ENCODE data around the gene SLC2A9.

Gene SLC2A9

GRCh38 chr4:9942921-9943600 is 78.2 kb downstream of the SLC2A9 start:
- no peak for DNase-seq (ENCODE audit: low read depth, low spot score)
- H3K4me3 ChIP-seq (ENCODE audit: low read length) = no peak overlapping the region

- no peak for DNase-seq (ENCODE audit: low read depth, low spot score)
- H3K4me3 ChIP-seq (ENCODE audit: low read length) = no peak overlapping the region
Observed at GRCh38 chr4:9942139-9942538, 79.2 kb downstream of the SLC2A9 start.

GRCh38 chr4:9940041-9940440 is 81.3 kb downstream of the SLC2A9 start:
- no peak overlapping the region for H3K4me3 ChIP-seq (ENCODE audit: low read length)
- DNase-seq (ENCODE audit: low read depth, low spot score) = no peak

GRCh38 chr4:9938933-9939332 is 82.4 kb downstream of the SLC2A9 start:
- DNase-seq (ENCODE audit: low read depth, low spot score) = no peak
- no peak overlapping the region for H3K4me3 ChIP-seq (ENCODE audit: low read length)

GRCh38 chr4:9937078-9937477 is 84.2 kb downstream of the SLC2A9 start:
- DNase-seq (ENCODE audit: low read depth, low spot score) = no peak
- H3K4me3 ChIP-seq (ENCODE audit: low read length) = no peak overlapping the region

- DNase-seq (ENCODE audit: low read depth, low spot score) = no peak
- no peak overlapping the region for H3K4me3 ChIP-seq (ENCODE audit: low read length)
Observed at GRCh38 chr4:9936129-9936644, 85.1 kb downstream of the SLC2A9 start.

GRCh38 chr4:9933956-9934355 is 87.3 kb downstream of the SLC2A9 start:
- no peak for DNase-seq (ENCODE audit: low read depth, low spot score)

GRCh38 chr4:9933184-9933583 is 88.1 kb downstream of the SLC2A9 start:
- H3K4me3 ChIP-seq (ENCODE audit: low read length) = no peak overlapping the region
- DNase-seq (ENCODE audit: low read depth, low spot score) = no peak

More at GRCh38 chr4:9933956-9934355, 87.3 kb downstream of the SLC2A9 start:
- H3K4me3 ChIP-seq (ENCODE audit: low read length) = no peak overlapping the region

- no peak for DNase-seq (ENCODE audit: low read depth, low spot score)
- no peak overlapping the region for H3K4me3 ChIP-seq (ENCODE audit: low read length)
Observed at GRCh38 chr4:9932771-9933170, 88.5 kb downstream of the SLC2A9 start.

- H3K4me3 ChIP-seq (ENCODE audit: low read length) = no peak overlapping the region
- DNase-seq (ENCODE audit: low read depth, low spot score) = no peak
Observed at GRCh38 chr4:9931146-9931545, 90.2 kb downstream of the SLC2A9 start.

- no peak overlapping the region for H3K4me3 ChIP-seq (ENCODE audit: low read length)
- DNase-seq (ENCODE audit: low read depth, low spot score) = no peak
Observed at GRCh38 chr4:9929111-9929510, 92.2 kb downstream of the SLC2A9 start.

- no peak for DNase-seq (ENCODE audit: low read depth, low spot score)
- H3K4me3 ChIP-seq (ENCODE audit: low read length) = no peak overlapping the region
Observed at GRCh38 chr4:9927341-9928007, 93.8 kb downstream of the SLC2A9 start.

GRCh38 chr4:9926586-9926985 is 94.7 kb downstream of the SLC2A9 start:
- H3K4me3 ChIP-seq (ENCODE audit: low read length) = no peak overlapping the region
- DNase-seq (ENCODE audit: low read depth, low spot score) = no peak

GRCh38 chr4:9925750-9926439 is 95.4 kb downstream of the SLC2A9 start:
- no peak for DNase-seq (ENCODE audit: low read depth, low spot score)
- no peak overlapping the region for H3K4me3 ChIP-seq (ENCODE audit: low read length)

GRCh38 chr4:9924750-9925149 is 96.5 kb downstream of the SLC2A9 start:
- no peak overlapping the region for H3K4me3 ChIP-seq (ENCODE audit: low read length)
- no peak for DNase-seq (ENCODE audit: low read depth, low spot score)

GRCh38 chr4:9923195-9923812 is 98.0 kb downstream of the SLC2A9 start:
- no peak for DNase-seq (ENCODE audit: low read depth, low spot score)
- no peak overlapping the region for H3K4me3 ChIP-seq (ENCODE audit: low read length)

- no peak overlapping the region for H3K4me3 ChIP-seq (ENCODE audit: low read length)
- no peak for DNase-seq (ENCODE audit: low read depth, low spot score)
Observed at GRCh38 chr4:9921326-9921725, 100.0 kb downstream of the SLC2A9 start.

GRCh38 chr4:9920029-9920428 is 101.3 kb downstream of the SLC2A9 start:
- no peak for DNase-seq (ENCODE audit: low read depth, low spot score)

GRCh38 chr4:9919047-9919446 is 102.2 kb downstream of the SLC2A9 start:
- no peak overlapping the region for H3K4me3 ChIP-seq (ENCODE audit: low read length)
- no peak for DNase-seq (ENCODE audit: low read depth, low spot score)

More at GRCh38 chr4:9920029-9920428, 101.3 kb downstream of the SLC2A9 start:
- H3K4me3 ChIP-seq (ENCODE audit: low read length) = no peak overlapping the region

GRCh38 chr4:9918484-9918883 is 102.8 kb downstream of the SLC2A9 start:
- no peak for DNase-seq (ENCODE audit: low read depth, low spot score)
- no peak overlapping the region for H3K4me3 ChIP-seq (ENCODE audit: low read length)
